ENCODE results near the gene PLAC8. TPM values are rescaled to one million over a fixed set of nuclear protein-coding genes. Genes with fewer than 3 reads are reported as not detected.

The PLAC8 gene
- total and polyA plus RNA-seq, 2 of the 8 experiments (the other 6 are each of a cell fraction or from before 2014, with no cell fraction given) = 0.98 to 1.1 TPM

DNA sequence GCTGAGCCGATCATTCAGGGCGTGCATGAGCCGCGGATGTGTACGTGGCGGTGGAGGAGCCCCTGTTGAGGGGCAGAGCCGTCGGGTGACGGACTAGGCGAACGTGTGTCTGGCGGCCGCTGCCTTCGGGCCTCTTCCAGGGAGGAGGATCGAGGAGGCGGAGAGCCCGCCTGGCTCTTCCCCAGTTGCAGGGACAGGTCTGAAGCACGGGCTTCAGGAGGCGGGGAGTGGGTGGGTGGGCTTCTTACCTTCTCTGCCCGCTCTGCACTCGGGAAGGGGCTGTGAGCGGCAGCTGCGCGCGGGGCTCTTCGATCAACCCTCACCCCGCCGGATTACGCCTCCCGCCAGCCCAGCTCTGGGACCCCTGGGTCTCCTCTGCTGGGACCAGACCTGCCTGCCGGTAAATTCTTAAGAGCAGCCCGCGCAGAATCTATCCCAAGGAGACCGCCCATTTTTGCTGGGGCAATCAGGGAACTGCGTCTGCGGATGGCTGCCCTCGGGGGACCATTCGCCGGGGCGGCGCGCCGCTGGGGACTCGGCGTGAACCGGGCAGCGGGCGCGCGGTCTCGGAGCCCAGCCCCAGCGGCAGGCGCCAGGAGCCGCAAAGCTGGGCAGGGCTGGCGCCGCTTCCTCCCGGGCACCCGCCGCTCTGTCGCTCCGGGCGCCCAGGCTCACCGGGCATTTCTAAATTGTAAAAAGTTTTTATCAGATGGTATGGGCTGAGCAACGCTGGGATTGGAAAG, 4.9 kb downstream of the PLAC8 start (continued):
- TF ChIP-seq GABPA (IDR thresholded peaks at IDR 0.05; ENCODE audit: borderline replicate concordance, insufficient read depth, low read length) = no peak
- TF ChIP-seq, protein P1, sequence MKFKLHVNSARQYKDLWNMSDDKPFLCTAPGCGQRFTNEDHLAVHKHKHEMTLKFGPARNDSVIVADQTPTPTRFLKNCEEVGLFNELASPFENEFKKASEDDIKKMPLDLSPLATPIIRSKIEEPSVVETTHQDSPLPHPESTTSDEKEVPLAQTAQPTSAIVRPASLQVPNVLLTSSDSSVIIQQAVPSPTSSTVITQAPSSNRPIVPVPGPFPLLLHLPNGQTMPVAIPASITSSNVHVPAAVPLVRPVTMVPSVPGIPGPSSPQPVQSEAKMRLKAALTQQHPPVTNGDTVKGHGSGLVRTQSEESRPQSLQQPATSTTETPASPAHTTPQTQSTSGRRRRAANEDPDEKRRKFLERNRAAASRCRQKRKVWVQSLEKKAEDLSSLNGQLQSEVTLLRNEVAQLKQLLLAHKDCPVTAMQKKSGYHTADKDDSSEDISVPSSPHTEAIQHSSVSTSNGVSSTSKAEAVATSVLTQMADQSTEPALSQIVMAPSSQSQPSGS (IDR thresholded peaks at IDR 0.05; ENCODE audit: low read length) = no peak
- TF ChIP-seq RBBP5 (IDR thresholded peaks at IDR 0.05; ENCODE audit: borderline replicate concordance, low read depth, low read length) = no peak
